Hypothalamus (tissue), 51 donors: Measurements from ENCODE around the gene PLS3.
"Not testable (repeated sequence)": the region's sequence is repeated elsewhere in the genome, so short reads cannot be mapped to it uniquely, and the experiment has no call there.

ENCODE experiments used
- DNase-seq, 51 donors: peaks; one replicate each; lab custom pipeline; 2025; lab: John Stamatoyannopoulos, UW

The PLS3 gene

DNA sequence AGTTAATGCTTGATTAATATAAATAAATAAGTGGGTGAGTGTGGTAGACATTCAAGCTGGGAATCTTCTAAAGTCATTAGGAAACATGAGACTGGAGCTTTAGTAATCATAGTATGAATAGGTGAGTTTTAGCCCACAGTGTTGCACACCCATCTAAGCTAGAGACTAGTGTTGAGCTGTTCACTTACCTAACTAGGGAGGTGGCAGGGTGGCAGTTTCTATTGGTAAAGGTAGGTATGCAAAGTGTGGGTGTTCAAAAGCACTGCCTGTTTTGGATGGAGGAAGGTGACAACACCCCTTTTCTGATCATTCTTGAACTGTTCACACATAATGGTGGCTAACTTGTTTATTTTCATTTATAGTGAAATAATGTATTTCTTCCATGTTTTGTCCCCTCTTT lies 41.3 kb downstream of the PLS3 start:
- DNase-seq = no peak

DNA sequence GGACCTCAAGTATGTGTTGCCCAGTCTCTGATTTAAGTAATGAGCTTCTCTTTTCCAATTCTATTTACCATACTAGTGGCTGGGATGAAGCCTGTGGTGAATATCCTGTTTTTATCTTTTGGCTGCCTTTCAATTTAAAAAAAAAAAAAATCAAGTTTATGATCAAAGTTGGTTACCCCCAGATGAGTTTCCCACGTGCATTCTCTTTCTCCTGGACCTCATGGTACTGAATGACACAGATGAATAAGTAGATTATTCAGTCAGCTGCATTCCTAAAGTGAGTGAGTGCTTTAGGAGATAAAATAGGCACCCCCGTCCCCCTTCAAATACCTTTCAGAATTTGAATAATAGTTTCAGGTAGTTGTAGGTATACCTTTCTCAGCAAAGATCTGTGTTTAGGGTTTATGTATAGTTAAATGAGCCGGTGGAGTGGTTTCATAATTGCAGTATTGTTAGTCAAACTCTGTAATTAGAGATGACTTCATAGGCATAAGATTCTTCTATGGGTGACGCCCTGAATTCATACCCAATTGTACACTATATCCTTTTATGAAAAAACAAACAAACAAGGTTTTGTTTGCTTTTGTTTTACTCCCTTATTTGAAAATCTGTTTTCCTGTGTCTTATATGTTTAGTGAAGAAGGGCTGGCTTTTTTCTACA lies 41.9 kb downstream of the PLS3 start:
- DNase-seq = no peak

DNA sequence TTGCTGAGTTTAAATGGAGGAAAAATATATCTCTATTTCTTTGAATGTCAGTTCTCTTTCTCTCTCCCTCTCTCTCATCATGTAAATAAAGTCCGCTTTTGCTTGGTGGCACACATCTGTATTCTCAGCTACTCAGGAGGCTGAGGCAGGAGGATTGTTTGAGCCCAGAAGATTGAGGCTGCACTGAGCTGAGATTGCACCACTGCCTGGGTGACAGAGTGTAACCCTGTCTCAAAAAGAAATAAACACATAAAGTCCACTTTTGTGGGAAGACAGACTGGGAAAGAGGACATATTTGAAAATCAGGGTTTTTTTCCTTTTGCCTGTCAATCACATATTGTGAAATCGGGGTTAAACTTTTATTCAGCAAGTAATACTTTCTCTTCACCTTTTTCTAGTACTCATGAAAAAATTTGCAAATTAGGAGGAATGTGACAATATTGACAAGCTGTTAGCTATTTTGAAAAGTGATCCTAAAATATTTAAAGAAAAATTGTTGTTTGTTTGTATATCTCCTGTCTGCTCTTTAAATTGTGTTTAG lies 42.6 kb downstream of the PLS3 start:
- no peak for DNase-seq

DNA sequence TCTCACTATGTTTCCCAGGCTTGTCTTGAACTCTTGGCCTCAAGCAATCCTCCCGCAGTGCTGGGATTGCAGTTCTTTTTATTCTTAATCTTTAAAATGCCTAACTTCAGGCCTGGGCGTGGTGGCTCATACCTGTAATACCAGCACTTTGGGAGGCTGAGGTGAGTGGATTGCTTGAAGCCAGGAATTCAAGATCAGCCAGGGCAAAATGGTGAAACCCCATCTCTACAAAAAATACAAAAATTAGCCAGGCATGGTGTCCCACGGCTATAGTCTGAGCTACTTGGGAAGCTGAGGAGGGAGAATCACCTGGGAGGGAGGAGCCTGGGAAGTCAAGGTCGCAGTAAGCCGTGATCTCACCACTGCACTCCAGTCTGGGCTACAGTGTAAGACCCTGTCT lies 45.9 kb downstream of the PLS3 start:
- DNase-seq = no peak

DNA sequence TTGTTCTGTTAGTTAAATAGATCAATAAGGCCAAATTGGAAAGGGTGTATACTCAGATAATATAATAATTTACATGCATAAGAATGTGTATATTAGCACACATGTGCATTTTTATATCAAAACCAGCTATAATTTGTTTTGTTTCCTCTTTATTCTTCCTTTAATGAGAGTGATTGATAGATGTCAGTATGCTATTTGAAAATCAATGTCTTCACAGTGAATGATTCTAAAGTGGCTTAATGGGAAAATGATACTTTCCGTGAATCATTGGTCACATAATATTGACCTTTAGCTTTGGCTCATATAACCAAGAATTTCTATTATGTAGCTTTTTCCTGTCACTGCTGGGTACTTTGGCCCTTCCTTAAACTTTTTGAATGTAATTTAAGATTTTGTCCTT lies 48.6 kb downstream of the PLS3 start:
- no peak for DNase-seq

DNA sequence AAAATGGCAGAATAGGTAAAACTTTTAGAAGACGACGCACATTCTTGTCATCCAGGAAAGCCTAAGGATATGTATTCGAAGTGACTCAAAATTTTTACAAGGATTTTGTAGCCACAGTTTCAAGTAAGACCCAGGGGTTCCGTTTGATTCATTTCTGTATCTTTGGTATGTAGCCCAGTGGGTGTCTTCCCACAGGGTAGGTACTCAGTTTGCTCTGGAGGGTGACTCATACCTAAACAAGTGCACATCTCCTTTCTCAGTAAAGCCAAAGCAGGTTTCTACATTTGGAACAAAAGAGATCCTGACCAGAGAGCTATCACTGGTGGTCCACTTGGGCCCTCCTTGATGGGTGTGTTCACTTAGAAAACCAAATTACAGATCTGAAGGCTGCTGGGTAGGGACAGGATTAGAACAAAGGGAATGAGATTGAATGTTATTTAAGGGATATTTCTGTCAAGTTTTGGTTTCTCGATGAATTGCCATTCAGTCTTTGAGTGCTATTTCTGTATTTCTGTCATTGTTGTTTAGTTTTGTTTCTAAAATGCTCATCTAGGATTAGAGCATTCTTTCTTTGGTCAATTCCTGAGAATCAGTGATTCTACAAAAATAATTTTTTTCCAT lies 56.1 kb downstream of the PLS3 start:
- DNase-seq = no peak

DNA sequence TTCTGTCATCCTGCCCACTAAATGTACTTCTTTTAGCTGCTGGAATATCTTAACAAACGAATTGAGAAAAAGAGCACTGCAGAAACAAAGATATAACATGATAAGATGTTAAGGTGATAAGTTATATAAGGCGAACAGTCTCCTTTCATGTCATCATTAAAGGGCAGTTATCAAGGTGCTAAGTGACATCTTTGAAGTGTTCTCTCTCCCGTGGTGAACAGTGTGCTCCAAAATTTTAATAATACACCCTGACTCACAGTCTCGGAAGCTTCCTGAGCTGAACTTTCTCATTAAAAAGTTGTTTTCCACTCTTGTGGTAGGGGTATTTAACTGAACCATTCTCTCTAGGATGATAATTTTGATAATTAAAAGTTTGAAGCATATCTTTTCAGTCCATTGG lies 61.6 kb downstream of the PLS3 start:
- DNase-seq = no peak

DNA sequence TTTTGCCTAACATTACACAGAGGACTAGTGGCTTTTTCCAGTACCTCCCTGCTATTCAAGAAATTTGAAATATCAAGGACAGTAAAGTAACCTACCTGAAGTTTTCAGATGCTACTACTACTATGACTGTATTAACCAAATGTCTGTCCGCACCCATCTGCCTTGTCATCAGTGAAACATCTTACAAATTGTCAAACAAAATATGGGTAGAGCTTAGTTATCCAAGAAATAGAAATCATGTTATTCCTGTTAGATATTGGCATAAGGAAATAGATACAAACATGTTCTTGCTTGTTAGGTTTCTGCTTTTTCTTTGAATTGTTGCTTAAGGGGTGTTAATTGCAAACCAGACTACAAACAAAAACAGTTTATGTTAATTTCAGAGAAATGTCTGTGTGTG lies 63.9 kb downstream of the PLS3 start:
- DNase-seq = no peak

DNA sequence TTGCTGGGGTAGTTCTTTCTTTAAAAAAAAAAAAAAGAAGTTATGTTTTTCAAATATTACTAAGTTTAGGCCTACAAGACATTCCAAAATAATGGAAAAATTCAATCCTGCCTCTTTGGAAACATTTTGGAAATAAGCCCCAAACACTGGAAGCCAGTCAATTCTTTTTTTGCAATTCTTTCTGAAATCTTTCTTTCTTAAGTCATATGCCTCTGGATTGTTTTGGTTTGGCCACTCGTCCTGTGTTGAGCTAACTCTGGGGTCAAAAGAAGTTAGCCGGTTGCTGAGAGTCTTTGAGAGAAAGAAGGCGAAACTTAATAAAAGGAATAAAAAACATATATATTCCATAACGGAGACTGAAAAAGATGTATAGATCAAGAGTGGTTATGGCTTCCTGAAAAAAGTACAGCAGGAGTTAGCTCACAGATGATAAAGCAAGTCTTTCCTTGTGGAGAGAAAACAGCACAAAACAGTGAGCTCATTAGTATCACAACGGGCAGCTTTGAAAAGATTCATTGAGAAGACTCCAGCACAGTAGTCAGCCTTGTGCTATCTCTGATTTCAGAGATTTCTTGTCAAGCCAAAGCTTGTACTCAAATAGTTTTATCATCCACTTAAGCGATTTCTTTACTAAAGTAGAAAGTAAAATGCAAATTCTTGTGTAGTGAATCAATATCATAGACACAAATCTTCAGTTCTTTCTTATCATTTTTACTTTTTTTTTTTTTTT lies 64.8 kb downstream of the PLS3 start:
- DNase-seq = peak in 6 of 51 donors; percentile 0 to 39 (median 1)

DNA sequence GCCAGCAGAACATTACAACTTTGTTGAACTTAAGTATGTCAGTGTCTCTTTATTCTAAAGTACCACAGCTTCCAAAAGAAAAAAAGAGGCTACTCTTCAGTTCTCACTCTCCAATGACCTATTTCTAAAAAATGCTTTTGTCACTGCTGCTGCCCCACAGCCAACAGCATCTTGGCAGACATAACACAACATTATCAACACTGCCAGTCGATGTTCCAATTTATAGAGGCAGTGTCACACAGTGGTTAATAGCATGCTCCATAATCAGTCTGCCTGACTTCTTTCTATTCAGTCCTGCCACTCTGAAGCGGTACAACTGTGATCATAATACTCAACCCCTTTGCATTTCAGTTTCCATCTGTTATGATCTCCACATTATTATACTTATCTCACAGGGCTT lies 69.2 kb downstream of the PLS3 start:
- DNase-seq = peak in 3 of 51 donors; percentile 0 to 16 (median 1)

DNA sequence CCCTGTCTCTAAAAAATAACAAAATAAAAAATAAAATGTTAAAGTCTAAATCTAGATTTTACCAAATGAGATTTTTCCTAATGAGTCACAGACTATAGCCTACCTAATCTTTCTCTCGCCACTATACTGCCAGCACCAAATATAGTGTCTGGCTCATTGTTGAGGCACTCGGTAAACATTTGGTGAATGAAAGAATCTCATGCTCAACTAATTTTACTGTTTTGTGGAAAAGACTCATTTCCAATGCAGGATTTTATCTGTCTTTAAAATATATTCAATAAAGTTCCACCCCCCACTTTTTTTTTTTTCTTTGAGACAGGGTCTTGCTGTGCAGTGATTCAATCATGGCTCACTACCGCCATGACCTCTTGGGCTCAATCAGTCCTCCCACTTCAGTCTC lies 71.5 kb downstream of the PLS3 start:
- DNase-seq = no peak

DNA sequence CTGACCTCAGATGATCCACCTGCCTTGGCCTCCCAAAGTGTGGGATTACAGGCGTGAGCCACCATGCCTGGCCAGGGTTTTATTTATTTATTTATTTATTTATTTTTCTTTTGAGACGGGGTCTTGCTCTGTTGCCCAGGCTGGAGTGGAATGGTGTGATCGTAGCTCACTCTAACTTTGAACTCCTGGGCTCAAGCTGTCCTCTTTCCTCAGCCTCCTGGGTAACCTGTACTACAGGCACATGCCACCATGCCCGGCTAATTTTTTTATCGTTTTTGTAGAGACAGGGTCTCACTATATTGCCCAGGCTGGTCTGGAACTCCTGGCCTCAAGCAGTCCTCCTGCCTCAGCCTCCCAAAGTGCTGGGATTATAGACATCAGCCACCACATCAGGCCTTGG lies 72.4 kb downstream of the PLS3 start:
- not testable (repeated sequence) for DNase-seq

DNA sequence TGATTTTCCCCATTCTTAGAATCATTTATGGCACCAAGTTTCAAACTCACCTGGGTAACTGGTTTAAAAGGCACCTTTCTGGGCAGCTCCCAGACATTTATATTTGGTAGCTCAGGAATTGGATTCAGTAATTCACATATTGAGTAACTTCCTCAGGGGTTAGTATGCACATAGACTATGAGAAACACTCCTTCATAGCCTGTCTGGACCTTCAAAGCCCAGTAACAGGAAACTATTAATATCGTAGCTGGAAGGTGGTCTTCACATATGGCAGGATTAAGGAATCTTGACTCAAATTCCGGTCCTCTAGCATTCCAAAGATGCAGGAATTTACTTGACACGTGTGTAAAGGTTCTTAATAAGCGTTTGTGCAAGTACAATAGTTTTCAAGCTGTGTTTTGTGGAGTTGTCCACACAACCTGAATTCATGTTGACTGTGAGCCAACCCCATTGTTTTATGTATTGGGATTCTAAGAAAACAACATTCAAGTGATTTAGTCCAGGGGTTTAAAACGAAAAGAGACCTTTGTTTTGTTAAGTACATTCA lies 78.4 kb downstream of the PLS3 start:
- DNase-seq = no peak

DNA sequence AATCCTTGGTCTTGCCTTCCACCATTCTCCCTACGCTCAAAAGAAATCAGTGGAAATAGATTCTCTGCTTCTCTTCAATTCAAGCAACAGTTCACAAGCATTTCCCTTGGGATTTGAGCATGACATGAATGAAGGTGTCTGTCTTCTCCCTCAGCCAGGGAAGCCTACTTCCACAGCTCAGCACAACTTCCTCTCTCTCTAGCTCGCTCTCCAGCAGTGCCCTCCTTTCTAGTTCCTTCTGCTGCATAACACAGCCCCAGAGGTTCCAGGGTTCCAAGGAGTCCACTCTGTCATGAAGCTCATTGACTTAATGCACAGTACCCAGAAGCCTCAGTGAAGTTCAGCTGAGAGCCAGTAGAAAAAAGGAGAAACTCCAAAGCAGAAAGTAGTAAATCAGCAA lies 81.3 kb downstream of the PLS3 start:
- DNase-seq = peak in 1 of 51 donors; percentile 4

DNA sequence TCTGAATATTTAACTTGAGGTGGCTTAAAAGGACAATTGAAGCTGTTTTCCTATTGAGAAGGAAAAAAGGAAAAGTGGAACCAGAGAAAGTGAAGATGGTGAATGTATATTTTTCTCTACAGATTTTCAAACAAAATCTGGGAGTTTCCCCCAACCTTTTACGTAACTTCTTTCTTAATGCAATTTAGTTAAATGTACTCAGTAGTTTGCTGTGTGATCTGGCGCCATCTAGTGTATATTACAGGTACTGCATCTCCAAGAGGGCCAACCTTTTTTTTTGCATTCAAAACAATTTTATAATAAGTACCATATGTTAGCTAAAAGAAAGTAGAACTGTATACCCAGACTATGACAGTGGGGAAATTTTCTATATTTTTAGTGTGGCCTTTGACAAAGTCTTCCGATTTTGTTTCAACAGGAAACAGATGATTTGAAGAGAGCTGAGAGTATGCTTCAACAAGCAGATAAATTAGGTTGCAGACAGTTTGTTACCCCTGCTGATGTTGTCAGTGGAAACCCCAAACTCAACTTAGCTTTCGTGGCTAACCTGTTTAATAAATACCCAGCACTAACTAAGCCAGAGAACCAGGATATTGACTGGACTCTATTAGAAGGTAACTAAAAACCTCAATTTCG lies 82.0 kb downstream of the PLS3 start:
- peak in 8 of 51 donors; percentile 0 to 48 (median 2) for DNase-seq

DNA sequence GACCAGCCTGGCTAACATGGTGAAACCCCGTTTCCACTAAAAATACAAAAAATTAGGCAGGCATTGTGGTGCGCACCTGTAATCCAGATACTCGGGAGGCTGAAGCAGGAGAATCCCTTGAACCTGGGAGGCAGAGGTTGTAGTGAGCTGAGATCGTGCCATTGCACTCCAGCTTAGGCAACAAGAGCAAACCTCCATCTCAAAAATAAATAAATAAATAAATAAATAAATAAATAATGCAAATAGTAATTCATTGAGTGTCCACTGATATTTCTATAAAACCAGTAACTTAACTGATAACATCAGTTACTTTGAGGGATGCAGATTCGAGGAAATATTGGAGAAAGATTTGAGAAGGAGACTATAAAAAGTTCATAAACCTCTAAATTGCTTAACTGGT lies 83.4 kb downstream of the PLS3 start:
- DNase-seq = not testable (repeated sequence)

DNA sequence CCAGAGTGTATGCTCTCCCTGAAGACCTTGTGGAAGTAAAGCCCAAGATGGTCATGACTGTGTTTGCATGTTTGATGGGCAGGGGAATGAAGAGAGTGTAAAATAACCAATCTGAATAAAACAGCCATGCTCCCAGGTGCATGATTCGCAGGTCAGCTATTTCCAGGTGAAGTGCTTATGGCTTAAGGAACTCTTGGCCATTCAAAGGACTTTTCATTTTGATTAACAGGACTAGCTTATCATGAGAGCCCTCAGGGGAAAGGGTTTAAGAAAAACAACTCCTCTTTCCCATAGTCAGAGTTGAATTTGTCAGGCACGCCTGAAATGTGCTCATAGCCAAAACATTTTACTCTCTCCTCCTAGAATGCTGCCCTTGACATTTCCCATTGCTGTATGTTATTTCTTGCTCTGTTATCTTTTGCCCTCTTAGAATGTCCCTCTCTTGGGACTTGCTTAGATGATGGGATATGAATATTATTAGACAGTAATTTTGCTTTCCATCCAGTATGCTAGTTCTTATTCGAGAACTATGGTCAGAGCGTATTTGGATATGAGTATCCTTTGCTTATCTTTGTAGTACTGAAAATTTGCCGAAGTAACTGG lies 88.6 kb downstream of the PLS3 start:
- DNase-seq = no peak

DNA sequence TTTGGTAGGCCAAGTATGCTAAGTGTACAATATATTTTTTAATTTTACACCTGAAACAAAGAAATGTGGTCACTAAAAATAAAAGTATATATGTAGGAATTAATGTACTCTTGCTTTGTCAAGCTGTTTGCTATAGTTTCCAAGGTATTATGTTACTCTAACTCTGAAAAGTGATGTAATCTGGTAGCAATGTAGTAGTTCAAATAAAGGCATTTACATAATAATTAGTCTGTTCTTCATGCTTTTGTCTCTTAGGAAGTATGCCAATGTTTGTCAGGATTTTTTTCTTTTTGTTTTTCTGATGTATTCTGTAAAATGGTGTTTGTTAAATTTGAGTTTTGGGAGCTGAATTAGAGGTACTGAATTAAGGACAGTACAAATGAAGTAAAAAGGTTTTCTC lies 89.5 kb downstream of the PLS3 start:
- DNase-seq = no peak

DNA sequence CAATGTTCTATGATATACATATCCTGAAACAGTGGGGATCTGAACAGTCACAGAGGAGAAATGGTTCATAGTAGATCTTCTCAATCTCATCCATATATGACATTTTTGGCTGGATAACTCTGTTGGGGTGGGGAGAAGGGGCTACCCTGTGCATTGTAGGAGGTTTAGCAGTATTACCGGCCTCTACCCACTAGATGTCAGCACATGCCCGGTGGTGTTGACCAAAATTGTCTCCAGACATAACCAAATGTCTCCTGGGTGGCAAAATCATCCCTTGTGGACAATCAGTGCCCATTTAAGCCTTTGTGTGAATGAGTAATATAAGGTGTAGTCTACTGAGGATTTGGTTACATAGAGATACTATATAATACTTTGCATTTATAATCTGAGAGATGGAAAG lies 89.9 kb downstream of the PLS3 start:
- peak in 22 of 51 donors; percentile 0 to 40 (median 6) for DNase-seq

DNA sequence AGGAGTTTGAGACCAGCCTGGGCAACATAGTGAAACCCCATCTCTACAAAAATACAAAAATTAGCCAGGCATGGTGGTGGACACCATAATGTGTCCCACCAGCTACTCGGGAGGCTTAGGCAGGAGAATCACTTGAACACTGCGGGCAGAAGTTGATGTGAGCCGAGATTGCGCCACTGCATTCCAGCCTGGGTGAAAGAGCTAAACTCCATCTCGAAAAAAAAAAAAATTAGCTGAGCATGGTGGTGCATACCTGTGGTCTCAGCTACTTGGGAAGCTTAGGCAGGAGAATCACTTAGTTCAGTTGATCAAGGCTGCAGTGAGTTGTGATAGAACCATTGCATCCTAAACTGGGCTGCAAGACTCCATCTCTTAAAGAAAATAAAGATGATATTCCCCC lies 91.2 kb downstream of the PLS3 start:
- DNase-seq = no peak

DNA sequence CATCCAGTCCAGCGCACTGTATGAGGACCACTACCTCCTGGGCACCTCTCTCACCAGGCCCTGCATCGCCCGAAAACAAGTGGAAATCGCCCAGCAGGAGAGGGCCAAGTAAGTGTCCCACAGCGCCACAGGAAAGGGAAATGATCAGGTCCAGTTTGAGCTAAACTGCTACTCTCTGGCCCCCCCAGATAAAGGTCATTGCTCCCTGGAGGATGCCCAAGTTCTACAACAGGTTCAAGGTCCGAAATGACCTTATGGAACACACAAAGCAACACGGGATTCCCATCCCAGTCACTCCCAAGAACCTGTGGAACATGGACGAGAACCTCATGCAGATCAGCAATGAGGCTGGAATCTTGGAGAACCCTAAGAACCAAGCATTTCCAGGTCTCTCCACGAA lies 104.1 kb downstream of the PLS3 start:
- DNase-seq = no peak
